CD1c-positive myeloid dendritic cell (primary cell): ENCODE data around the gene PDCD1.
"Not testable (repeated sequence)": the region's sequence is repeated elsewhere in the genome, so short reads cannot be mapped to it uniquely, and the experiment has no call there.

ENCODE experiments used
- DNase-seq: peaks from one replicate; pipeline ENCODE4 v3.0.0-alpha.2; 2016; ENCODE audit errors: extremely low spot score

The PDCD1 gene

GRCh38 chr2:241813644-241814392 is 44.9 kb downstream of the PDCD1 start:
- peak; percentile 8 for DNase-seq

- DNase-seq = no peak
Observed at GRCh38 chr2:241812730-241813643, 45.7 kb downstream of the PDCD1 start.

- no peak for DNase-seq
Observed at GRCh38 chr2:241811952-241812729, 46.6 kb downstream of the PDCD1 start.

- DNase-seq = no peak
Observed at GRCh38 chr2:241811201-241811951, 47.3 kb downstream of the PDCD1 start.

- no peak for DNase-seq
Observed at GRCh38 chr2:241810307-241811200, 48.1 kb downstream of the PDCD1 start.

GRCh38 chr2:241809383-241810306 is 49.0 kb downstream of the PDCD1 start:
- DNase-seq = no peak

- DNase-seq = no peak
Observed at GRCh38 chr2:241808721-241809382, 49.8 kb downstream of the PDCD1 start, which contains the start of gene NEU4. NEU4 (plus strand) TSS chr2:241809193; CDS start chr2:241814485, 5,292 bp downstream.

- DNase-seq = no peak
Observed at GRCh38 chr2:241808051-241808720, 50.5 kb downstream of the PDCD1 start.

- DNase-seq = not testable (repeated sequence)
Observed at GRCh38 chr2:241806217-241806616, 52.5 kb downstream of the PDCD1 start.

- no peak for DNase-seq
Observed at GRCh38 chr2:241804326-241805229, 54.1 kb downstream of the PDCD1 start.

- peak; percentile 30 for DNase-seq
Observed at GRCh38 chr2:241803387-241804325, 55.0 kb downstream of the PDCD1 start.

GRCh38 chr2:241802421-241803318 is 56.0 kb downstream of the PDCD1 start:
- no peak for DNase-seq

- DNase-seq = no peak
Observed at GRCh38 chr2:241801611-241802420, 56.9 kb downstream of the PDCD1 start.
